HG03280 (cell line): ENCODE results near the gene PTRH2.

Experiments used
- ATAC-seq: cut with Tn5 transposase; IDR thresholded peaks from one replicate; pipeline ENCODE4 v1.9.1; 2021; ENCODE audit warnings: mild to moderate bottlenecking, moderate library complexity; ENCODE audit not compliant: unreplicated experiment

PTRH2 gene

GRCh38 chr17:59722623-59723022 lies 15.4 kb upstream of the PTRH2 start:
- no peak for ATAC-seq

- no peak for ATAC-seq
Measured at GRCh38 chr17:59719526-59719925, 12.3 kb upstream of the PTRH2 start.

- no peak for ATAC-seq
Measured at GRCh38 chr17:59716427-59716826, 9.2 kb upstream of the PTRH2 start.

GRCh38 chr17:59714255-59714654 lies 7.0 kb upstream of the PTRH2 start:
- no peak for ATAC-seq

GRCh38 chr17:59712862-59713261 lies 5.6 kb upstream of the PTRH2 start:
- ATAC-seq: no peak

GRCh38 chr17:59711936-59712335 lies 4.7 kb upstream of the PTRH2 start:
- ATAC-seq: no peak

GRCh38 chr17:59707971-59708430 lies 771 bp upstream of the PTRH2 start:
- ATAC-seq: no peak

GRCh38 chr17:59702304-59702703 lies 4.9 kb downstream of the PTRH2 start:
- no peak for ATAC-seq

GRCh38 chr17:59699786-59700185 lies 7.4 kb downstream of the PTRH2 start:
- ATAC-seq: no peak

GRCh38 chr17:59699218-59699617 lies 8.0 kb downstream of the PTRH2 start:
- no peak for ATAC-seq

GRCh38 chr17:59698143-59698542 lies 9.1 kb downstream of the PTRH2 start:
- no peak for ATAC-seq

GRCh38 chr17:59696682-59697277 lies 10.4 kb downstream of the PTRH2 start:
- ATAC-seq: no peak

- no peak for ATAC-seq
Measured at GRCh38 chr17:59695945-59696681, 11.1 kb downstream of the PTRH2 start.

- no peak for ATAC-seq
Measured at GRCh38 chr17:59694344-59694743, 12.9 kb downstream of the PTRH2 start.

GRCh38 chr17:59693582-59693981 lies 13.6 kb downstream of the PTRH2 start:
- ATAC-seq: no peak

- no peak for ATAC-seq
Measured at GRCh38 chr17:59688496-59688895, 18.7 kb downstream of the PTRH2 start.

GRCh38 chr17:59688008-59688407 lies 19.2 kb downstream of the PTRH2 start:
- ATAC-seq: no peak

GRCh38 chr17:59684967-59685366 lies 22.3 kb downstream of the PTRH2 start:
- no peak for ATAC-seq

- no peak for ATAC-seq
Measured at GRCh38 chr17:59683283-59683682, 23.9 kb downstream of the PTRH2 start.

- no peak for ATAC-seq
Measured at GRCh38 chr17:59680314-59680713, 26.9 kb downstream of the PTRH2 start.

- ATAC-seq: no peak
Measured at GRCh38 chr17:59678918-59679317, 28.3 kb downstream of the PTRH2 start.

GRCh38 chr17:59676716-59677115 lies 30.5 kb downstream of the PTRH2 start:
- ATAC-seq: no peak

GRCh38 chr17:59675231-59675630 lies 32.0 kb downstream of the PTRH2 start:
- no peak for ATAC-seq
